GM12873 (cell line): ENCODE measurements around the gene TBX5.

Source experiments
- CTCF ChIP-seq: IDR thresholded peaks from 2 replicates; pipeline ENCODE4 v1.5.1; 2012; ENCODE audit warnings: low read depth, mild to moderate bottlenecking, moderate library complexity, low read length, control low read depth; ENCODE audit not compliant: insufficient read depth; ENCODE audit errors: missing control alignments

TBX5 gene

GRCh38 chr12:114327765-114328164, 78.2 kb downstream of the TBX5 start:
- TF ChIP-seq CTCF, result no peak

- no peak for TF ChIP-seq CTCF
Measured at GRCh38 chr12:114321524-114321923, 84.4 kb downstream of the TBX5 start.

- no peak for TF ChIP-seq CTCF
Measured at GRCh38 chr12:114320968-114321367, 85.0 kb downstream of the TBX5 start.

GRCh38 chr12:114320101-114320500, 85.8 kb downstream of the TBX5 start:
- no peak for TF ChIP-seq CTCF

- TF ChIP-seq CTCF, result no peak
Measured at GRCh38 chr12:114319422-114319821, 86.5 kb downstream of the TBX5 start.

- no peak for TF ChIP-seq CTCF
Measured at GRCh38 chr12:114318984-114319383, 87.0 kb downstream of the TBX5 start.

GRCh38 chr12:114316076-114316475, 89.9 kb downstream of the TBX5 start:
- no peak for TF ChIP-seq CTCF
